AG09309 (cell line): ENCODE measurements around the gene ENO4.

Experiments used
- DNase-seq: peaks from one replicate; pipeline ENCODE4 v3.0.0-alpha.2; 2010; ENCODE audit warnings: low read depth
- H3K4me3 ChIP-seq: 2 replicates; pipeline ENCODE4 v1.5.1; 2011; ENCODE audit warnings: mild to moderate bottlenecking, low read depth, low read length, moderate library complexity; ENCODE audit not compliant: control insufficient read depth
- TF ChIP-seq, protein P1 (sequence below): IDR thresholded peaks from 2 replicates; pipeline ENCODE4 v1.5.1; 2011; ENCODE audit warnings: mild to moderate bottlenecking, low read depth, low read length, inconsistent platforms; ENCODE audit not compliant: insufficient read depth, control insufficient read depth; ENCODE audit errors: missing control alignments

Gene ENO4

GRCh38 chr10:116836083-116836482 is 13.2 kb upstream of the ENO4 start:
- TF ChIP-seq, protein P1, sequence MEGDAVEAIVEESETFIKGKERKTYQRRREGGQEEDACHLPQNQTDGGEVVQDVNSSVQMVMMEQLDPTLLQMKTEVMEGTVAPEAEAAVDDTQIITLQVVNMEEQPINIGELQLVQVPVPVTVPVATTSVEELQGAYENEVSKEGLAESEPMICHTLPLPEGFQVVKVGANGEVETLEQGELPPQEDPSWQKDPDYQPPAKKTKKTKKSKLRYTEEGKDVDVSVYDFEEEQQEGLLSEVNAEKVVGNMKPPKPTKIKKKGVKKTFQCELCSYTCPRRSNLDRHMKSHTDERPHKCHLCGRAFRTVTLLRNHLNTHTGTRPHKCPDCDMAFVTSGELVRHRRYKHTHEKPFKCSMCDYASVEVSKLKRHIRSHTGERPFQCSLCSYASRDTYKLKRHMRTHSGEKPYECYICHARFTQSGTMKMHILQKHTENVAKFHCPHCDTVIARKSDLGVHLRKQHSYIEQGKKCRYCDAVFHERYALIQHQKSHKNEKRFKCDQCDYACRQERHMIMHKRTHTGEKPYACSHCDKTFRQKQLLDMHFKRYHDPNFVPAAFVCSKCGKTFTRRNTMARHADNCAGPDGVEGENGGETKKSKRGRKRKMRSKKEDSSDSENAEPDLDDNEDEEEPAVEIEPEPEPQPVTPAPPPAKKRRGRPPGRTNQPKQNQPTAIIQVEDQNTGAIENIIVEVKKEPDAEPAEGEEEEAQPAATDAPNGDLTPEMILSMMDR = no peak
- no peak for DNase-seq

DNA sequence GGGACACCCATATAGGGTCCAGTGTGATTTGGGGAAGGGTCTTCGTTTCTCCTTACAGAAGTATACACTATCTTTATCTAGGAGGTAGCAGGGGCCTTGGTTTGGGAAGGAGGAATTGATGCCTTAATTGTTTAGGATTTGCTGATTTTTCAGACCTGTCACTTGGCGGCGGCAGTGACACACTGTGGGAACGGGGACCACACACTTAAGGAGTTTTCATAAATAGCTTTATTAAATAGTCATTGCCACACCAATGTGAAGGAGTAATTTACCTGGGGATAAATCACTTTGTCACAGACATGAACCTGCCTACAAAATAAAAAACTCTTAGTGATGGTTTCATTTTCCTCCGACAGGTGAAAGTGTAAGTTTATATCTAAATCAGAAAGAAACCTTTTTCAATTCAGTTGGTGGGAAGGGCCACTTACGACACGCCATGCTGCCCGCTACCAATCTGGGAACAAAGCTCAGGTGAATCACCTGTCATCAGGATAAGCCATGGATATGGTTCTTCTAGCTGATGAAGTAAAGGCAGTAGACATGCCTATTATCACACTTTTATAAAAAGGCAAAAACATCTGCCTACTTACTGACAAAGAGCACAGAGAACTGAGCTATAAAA is 12.3 kb upstream of the ENO4 start:
- no peak overlapping the region for H3K4me3 ChIP-seq
- TF ChIP-seq, protein P1 = peak; percentile 22
- no peak for DNase-seq

More at GRCh38 chr10:116836083-116836482, 13.2 kb upstream of the ENO4 start:
- H3K4me3 ChIP-seq = no peak overlapping the region

DNA sequence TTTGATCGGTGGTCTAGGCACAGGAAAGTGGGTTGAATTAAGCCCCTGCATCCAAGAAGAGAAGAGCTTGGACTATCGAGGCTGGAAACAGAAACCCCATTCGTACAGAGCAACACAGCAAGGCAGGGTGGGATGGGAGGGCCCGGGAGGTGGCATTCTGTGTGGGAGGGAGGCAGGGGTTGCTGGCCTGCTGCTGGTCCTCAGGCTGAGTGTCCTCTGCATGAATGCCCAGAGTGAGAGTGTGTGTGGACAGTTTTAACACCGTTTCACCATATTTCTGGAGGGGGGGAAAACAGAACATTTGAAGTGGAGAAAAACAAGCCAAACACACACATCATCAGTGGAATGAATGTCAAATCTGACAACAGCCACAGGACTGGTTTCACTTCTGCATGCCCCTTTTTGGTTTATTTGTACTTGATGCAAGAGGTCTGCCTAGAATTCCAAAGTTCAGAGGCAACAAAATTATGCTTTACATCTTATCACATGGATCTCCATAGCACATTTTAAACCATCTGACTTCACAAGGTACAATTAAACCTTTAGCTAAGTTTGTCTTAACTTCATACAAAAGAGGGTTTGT is 11.1 kb upstream of the ENO4 start:
- DNase-seq = no peak
- TF ChIP-seq, protein P1 = no peak
- H3K4me3 ChIP-seq = no peak overlapping the region

- H3K4me3 ChIP-seq = no peak overlapping the region
- no peak for DNase-seq
- TF ChIP-seq, protein P1 = no peak
Measured at GRCh38 chr10:116840389-116841075, 8.8 kb upstream of the ENO4 start.

DNA sequence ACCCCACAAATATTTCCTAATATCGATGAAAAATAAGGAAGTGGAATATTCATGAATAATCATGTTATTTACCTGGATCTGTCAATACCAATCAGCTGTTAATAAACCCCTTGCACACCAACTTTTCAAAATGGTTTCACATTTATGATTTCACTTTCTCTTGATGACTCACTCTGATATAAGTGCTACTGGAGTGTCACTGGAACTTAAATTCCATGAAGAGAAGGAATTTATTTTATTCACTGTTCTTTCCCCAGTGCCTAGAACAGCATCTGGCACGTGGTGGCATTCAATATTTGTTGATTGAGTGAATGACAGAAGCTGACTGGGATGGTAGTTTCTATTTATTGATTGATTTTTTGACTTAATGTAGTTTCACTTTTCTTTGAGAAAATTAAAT is 3.5 kb upstream of the ENO4 start:
- no peak overlapping the region for H3K4me3 ChIP-seq
- TF ChIP-seq, protein P1 = no peak
- no peak for DNase-seq

GRCh38 chr10:116848032-116848943 is 1.0 kb upstream of the ENO4 start:
- peak overlapping the region; percentile 83 for H3K4me3 ChIP-seq
- no peak for DNase-seq

More at GRCh38 chr10:116848032-116848943, 1.0 kb upstream of the ENO4 start:
- TF ChIP-seq, protein P1 = no peak
